SU-DHL-6 (cell line): ENCODE data around the gene KIFC3.

ENCODE experiments used
- H2AFZ ChIP-seq: fragments of 200-600 bp; sonication (generic); 2 replicates; pipeline ENCODE4 v1.6.1; 2014; ENCODE audit warnings: low read depth, mild to moderate bottlenecking, moderate library complexity, mixed read lengths, antibody characterized with exemption, low read length; ENCODE audit not compliant: severe bottlenecking
- H3F3A ChIP-seq: fragments of 200-600 bp; shearing (Covaris generic); 2 replicates; pipeline ENCODE4 v1.6.0; 2016; ENCODE audit warnings: antibody characterized with exemption, mild to moderate bottlenecking; ENCODE audit not compliant: insufficient read depth
- H3K27ac ChIP-seq: fragments of 200-600 bp; sonication (generic); 2 replicates; pipeline ENCODE4 v1.5.1; 2016; ENCODE audit warnings: low read depth, mild to moderate bottlenecking, low read length, moderate library complexity, mixed read lengths
- H3K27me3 ChIP-seq: fragments of 200-600 bp; sonication (generic), shearing (Covaris generic); 2 replicates; pipeline ENCODE4 v1.6.0; 2014; ENCODE audit warnings: mild to moderate bottlenecking, low read length
- H3K36me3 ChIP-seq: fragments of 200-600 bp; sonication (generic); 2 replicates; pipeline ENCODE4 v1.6.1; 2014; ENCODE audit warnings: mild to moderate bottlenecking, low read length, mixed read lengths
- H3K4me2 ChIP-seq: fragments of 300-600, 200-600 bp; shearing (Covaris generic), sonication (generic); 2 replicates; pipeline ENCODE4 v1.6.0; 2014; ENCODE audit warnings: low read length, low read depth, mild to moderate bottlenecking; ENCODE audit not compliant: poor library complexity, severe bottlenecking
- H3K4me3 ChIP-seq: fragments of 200-600 bp; sonication (generic); 2 replicates; pipeline ENCODE4 v1.5.1; 2014; ENCODE audit warnings: antibody characterized with exemption, low read length, mild to moderate bottlenecking, mixed read lengths; ENCODE audit not compliant: insufficient read depth, poor library complexity, severe bottlenecking
- H3K79me2 ChIP-seq: fragments of 200-600 bp; sonication (generic); 2 replicates; pipeline ENCODE4 v1.6.1; 2014; ENCODE audit warnings: mild to moderate bottlenecking, low read length, moderate library complexity; ENCODE audit not compliant: insufficient read depth
- H3K9ac ChIP-seq: fragments of 200-600 bp; sonication (generic); 2 replicates; pipeline ENCODE4 v1.7.0; 2014; ENCODE audit warnings: mild to moderate bottlenecking, low read length
- H3K9me2 ChIP-seq: fragments of 200-600 bp; sonication (generic); replicated peaks from 2 replicates; pipeline ENCODE4 v1.6.1; 2014; ENCODE audit warnings: low read length; ENCODE audit not compliant: insufficient read depth
- H3K9me3 ChIP-seq: fragments of 200-600 bp; sonication (generic); 2 replicates; pipeline ENCODE4 v1.6.1; 2014; ENCODE audit warnings: low read length, mixed read lengths; ENCODE audit not compliant: insufficient read depth
- H4K20me1 ChIP-seq: fragments of 200-600 bp; sonication (generic); 2 replicates; pipeline ENCODE4 v1.6.1; 2014; ENCODE audit warnings: low read depth, mild to moderate bottlenecking, antibody characterized with exemption, low read length, moderate library complexity, mixed read lengths
- EZH2phosphoT487 ChIP-seq: fragments of 200-600 bp; sonication (generic), shearing (Covaris generic); conservative IDR thresholded peaks from 2 replicates; pipeline ENCODE4 v1.6.1; 2018; ENCODE audit warnings: mild to moderate bottlenecking, antibody characterized with exemption, low read length, moderate library complexity, mixed read lengths
- TF ChIP-seq, protein P1 (sequence below): fragments of 200-600 bp; sonication (generic); IDR thresholded peaks from one replicate; pipeline ENCODE4 v1.5.1; 2017; ENCODE audit warnings: antibody characterized with exemption, mild to moderate bottlenecking, low read length, moderate library complexity; ENCODE audit not compliant: insufficient read depth, poor library complexity, severe bottlenecking

KIFC3 gene

DNA sequence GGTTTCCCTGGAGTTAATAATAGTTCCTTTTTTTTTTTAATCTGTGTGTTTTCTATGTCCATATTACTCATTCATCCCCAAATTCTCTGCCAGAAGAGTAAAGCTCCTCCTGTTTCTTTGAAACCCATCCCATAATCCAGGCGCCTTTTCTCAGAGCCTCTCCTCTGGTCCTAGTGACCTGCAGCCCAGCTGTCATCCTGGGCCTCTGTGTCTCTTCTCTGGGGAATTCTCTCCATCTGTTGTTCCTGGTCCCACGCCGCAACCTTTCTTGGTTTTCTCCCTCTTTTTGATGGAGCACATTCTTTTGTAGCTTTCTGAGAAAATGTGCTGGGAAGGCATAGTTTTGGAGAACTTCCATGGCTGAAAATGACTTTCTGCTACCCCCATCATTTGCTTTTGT, 56.5 kb downstream of the KIFC3 start:
- H2AFZ ChIP-seq = no peak overlapping the region

DNA sequence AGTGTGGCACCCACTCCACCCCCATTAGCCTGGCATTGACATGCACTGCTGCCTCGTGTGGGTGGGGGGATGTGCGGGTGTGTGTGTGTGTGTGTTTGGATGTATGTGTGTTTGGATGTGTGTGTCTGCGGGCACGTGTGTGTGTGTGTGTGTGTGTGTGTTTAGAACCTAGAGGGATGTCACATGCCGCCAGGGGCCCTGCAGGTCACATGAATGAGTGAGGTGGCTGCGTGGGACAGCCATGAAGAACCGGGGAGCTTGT, 57.7 kb downstream of the KIFC3 start:
- H3K36me3 ChIP-seq = no peaks in the 10 kb centered on the region
- H3K79me2 ChIP-seq = no peaks in the 10 kb centered on the region
- no peak overlapping the region for H3K9ac ChIP-seq
- H3F3A ChIP-seq = no peaks in the 10 kb centered on the region
- TF ChIP-seq EZH2phosphoT487 = no peak
- TF ChIP-seq, protein P1, sequence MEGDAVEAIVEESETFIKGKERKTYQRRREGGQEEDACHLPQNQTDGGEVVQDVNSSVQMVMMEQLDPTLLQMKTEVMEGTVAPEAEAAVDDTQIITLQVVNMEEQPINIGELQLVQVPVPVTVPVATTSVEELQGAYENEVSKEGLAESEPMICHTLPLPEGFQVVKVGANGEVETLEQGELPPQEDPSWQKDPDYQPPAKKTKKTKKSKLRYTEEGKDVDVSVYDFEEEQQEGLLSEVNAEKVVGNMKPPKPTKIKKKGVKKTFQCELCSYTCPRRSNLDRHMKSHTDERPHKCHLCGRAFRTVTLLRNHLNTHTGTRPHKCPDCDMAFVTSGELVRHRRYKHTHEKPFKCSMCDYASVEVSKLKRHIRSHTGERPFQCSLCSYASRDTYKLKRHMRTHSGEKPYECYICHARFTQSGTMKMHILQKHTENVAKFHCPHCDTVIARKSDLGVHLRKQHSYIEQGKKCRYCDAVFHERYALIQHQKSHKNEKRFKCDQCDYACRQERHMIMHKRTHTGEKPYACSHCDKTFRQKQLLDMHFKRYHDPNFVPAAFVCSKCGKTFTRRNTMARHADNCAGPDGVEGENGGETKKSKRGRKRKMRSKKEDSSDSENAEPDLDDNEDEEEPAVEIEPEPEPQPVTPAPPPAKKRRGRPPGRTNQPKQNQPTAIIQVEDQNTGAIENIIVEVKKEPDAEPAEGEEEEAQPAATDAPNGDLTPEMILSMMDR = no peak
- no peak overlapping the region for H2AFZ ChIP-seq
- no peak overlapping the region for H3K27ac ChIP-seq
- no peaks in the 10 kb centered on the region for H3K27me3 ChIP-seq
- H3K4me2 ChIP-seq = no peak overlapping the region
- no peaks in the 10 kb centered on the region for H3K9me2 ChIP-seq
- H3K4me3 ChIP-seq = no peak overlapping the region
- H3K9me3 ChIP-seq = no peaks in the 10 kb centered on the region
- H4K20me1 ChIP-seq = no peaks in the 10 kb centered on the region

More for the DNA sequence above, 56.5 kb downstream of the KIFC3 start:
- Histone ChIP-seq H3K9me2 (no peaks in the 10 kb centered on the region), H3K4me2 (no peak overlapping the region), H3K36me3 (no peaks in the 10 kb centered on the region), H3K27ac (no peak overlapping the region), H4K20me1 (no peaks in the 10 kb centered on the region), H3K27me3 (no peaks in the 10 kb centered on the region), H3K79me2 (no peaks in the 10 kb centered on the region), H3K9ac (no peak overlapping the region), H3F3A (no peaks in the 10 kb centered on the region), H3K4me3 (no peak overlapping the region), H3K9me3 (no peaks in the 10 kb centered on the region)
- TF ChIP-seq, protein P1 = no peak
- TF ChIP-seq EZH2phosphoT487 = no peak

DNA sequence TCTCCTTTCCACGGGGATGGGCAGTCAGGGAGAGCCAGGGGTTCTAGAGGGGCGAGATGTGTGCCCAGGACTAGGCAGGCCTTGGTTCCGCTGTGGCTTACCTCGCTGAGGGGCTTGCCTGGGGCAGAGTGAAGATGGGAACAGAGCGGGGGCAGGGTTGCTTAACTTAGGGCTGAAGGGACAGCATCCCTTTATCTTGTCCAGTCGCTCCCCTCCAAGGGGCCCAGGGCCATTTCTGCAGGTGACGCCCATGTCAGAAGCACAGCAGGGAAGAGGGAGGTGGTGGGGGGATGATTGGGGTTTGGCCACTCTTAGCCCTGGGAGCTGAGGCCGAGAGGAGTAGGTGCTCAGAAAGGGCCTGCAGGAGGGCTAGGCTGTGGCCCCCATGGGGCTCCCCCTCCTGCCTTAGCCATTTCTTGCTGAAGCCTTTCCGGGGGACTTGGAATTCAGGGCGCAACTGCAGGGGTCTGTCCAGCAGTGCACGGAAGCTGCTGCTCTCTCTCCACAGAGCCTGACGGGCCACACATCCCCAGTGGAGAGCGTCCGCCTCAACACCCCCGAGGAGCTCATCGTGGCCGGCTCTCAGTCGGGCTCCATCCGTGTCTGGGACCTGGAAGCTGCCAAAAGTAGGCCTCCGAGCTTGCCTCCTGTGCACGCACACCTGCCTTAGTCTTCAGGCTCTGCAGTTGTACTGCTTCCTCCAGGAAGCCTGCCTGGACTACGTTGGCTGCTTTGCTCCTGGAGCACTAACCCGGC, 58.2 kb downstream of the KIFC3 start:
- no peaks in the 10 kb centered on the region for H3K36me3 ChIP-seq
- TF ChIP-seq EZH2phosphoT487 = no peak
- TF ChIP-seq, protein P1 = no peak

DNA sequence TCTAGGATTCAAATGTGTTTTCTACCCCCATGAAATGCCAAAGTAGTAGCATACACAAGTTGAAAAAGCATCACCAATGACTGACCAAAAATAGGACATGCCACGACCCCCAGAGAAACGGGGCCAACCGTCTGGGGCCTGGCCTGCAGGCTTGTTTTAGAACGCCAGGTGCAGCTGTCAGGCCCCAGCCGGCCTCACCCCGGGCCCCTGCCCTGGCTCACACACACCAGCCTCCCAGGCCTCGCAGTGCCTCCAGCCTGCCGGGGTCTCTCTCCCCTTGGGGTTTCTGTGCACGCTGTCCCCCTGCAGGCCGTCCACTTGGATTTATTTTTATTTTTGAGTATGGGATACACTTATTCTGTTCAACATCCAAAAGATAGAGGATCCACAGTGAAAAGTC, 58.8 kb downstream of the KIFC3 start:
- TF ChIP-seq EZH2phosphoT487 = no peak
- TF ChIP-seq, protein P1 = no peak
- Histone ChIP-seq H3K9me3 (no peaks in the 10 kb centered on the region), H3K4me3 (no peak overlapping the region), H3K27ac (no peak overlapping the region), H3K9ac (no peak overlapping the region), H3K36me3 (no peaks in the 10 kb centered on the region), H3K27me3 (no peaks in the 10 kb centered on the region), H3K4me2 (no peak overlapping the region), H2AFZ (no peak overlapping the region), H4K20me1 (no peaks in the 10 kb centered on the region), H3F3A (no peaks in the 10 kb centered on the region), H3K79me2 (no peaks in the 10 kb centered on the region), H3K9me2 (no peaks in the 10 kb centered on the region)

More for the DNA sequence above, 58.2 kb downstream of the KIFC3 start:
- Histone ChIP-seq H3K27me3 (no peaks in the 10 kb centered on the region), H3K79me2 (no peaks in the 10 kb centered on the region), H3F3A (no peaks in the 10 kb centered on the region), H3K27ac (no peak overlapping the region), H3K9me3 (no peaks in the 10 kb centered on the region), H4K20me1 (no peaks in the 10 kb centered on the region), H3K4me2 (no peak overlapping the region), H3K9me2 (no peaks in the 10 kb centered on the region), H2AFZ (no peak overlapping the region), H3K9ac (no peak overlapping the region), H3K4me3 (no peak overlapping the region)
